Caco-2 (cell line): Measurements from ENCODE around the gene HDAC10. TPM values are rescaled to one million over a fixed set of nuclear protein-coding genes. Genes with fewer than 3 reads are reported as not detected.

ENCODE experiments used
- BruUV-seq: library from RNA; stranded (reverse); fragments of 400-500 nt; replicated peaks from 2 replicates; lab custom pipeline; 2021; lab: Mats Ljungman, UMichigan
- CTCF ChIA-PET: fragments of 300-600 bp; sonication (Branson Sonifier 250); formaldehyde crosslinking; loops from one replicate; lab custom pipeline; 2022; ENCODE audit warnings: antibody characterized with exemption; lab: Charles Lee
- POLR2A ChIA-PET: fragments of 300-600 bp; sonication (Branson Sonifier 250); formaldehyde crosslinking; loops from one replicate; lab custom pipeline; 2022; ENCODE audit warnings: antibody characterized with exemption; lab: Charles Lee
- DNase-seq, 2 experiments: peaks; one replicate each; pipeline versions ENCODE4 v3.0.0 to v3.0.0-alpha.2; 2020 to 2022
- H3K27me3 ChIP-seq: replicated peaks from 2 replicates; pipeline ENCODE4 v1.6.0; 2011; ENCODE audit warnings: low read length; ENCODE audit not compliant: control insufficient read depth, insufficient read depth
- H3K36me3 ChIP-seq: 2 replicates; pipeline ENCODE4 v1.5.1; 2011; ENCODE audit warnings: low read length; ENCODE audit not compliant: control insufficient read depth, insufficient read depth
- H3K4me1 ChIP-seq: fragments of 250-450 bp; sonication (Bioruptor Pico); 2 replicates; pipeline ENCODE4 v1.5.1; 2020; ENCODE audit warnings: mild to moderate bottlenecking
- H3K4me3 ChIP-seq: 2 replicates; pipeline ENCODE4 v1.5.1; 2011; ENCODE audit warnings: low read depth, mild to moderate bottlenecking, control low read depth, low read length
- H3K9me3 ChIP-seq: fragments of 250-450 bp; sonication (Bioruptor Pico); 2 replicates; pipeline ENCODE4 v1.5.1; 2020; ENCODE audit warnings: mild to moderate bottlenecking, moderate library complexity
- H3K27ac Mint-ChIP-seq: one replicate; pipeline ENCODE4 v1.8.0; 2022; ENCODE audit warnings: mixed read lengths; ENCODE audit not compliant: unreplicated experiment
- H3K27me3 Mint-ChIP-seq: one replicate; pipeline ENCODE4 v1.8.0; 2022; ENCODE audit warnings: mixed read lengths; ENCODE audit not compliant: insufficient read depth, unreplicated experiment
- H3K36me3 Mint-ChIP-seq: one replicate; pipeline ENCODE4 v1.8.0; 2022; ENCODE audit warnings: mild to moderate bottlenecking, mixed read lengths; ENCODE audit not compliant: insufficient read depth, unreplicated experiment
- H3K4me1 Mint-ChIP-seq: one replicate; pipeline ENCODE4 v1.8.0; 2022; ENCODE audit warnings: low read depth, mixed read lengths; ENCODE audit not compliant: unreplicated experiment
- H3K4me3 Mint-ChIP-seq: one replicate; pipeline ENCODE4 v1.8.0; 2022; ENCODE audit warnings: mild to moderate bottlenecking, moderate library complexity, mixed read lengths; ENCODE audit not compliant: unreplicated experiment
- H3K9me3 Mint-ChIP-seq: one replicate; pipeline ENCODE4 v1.8.0; 2022; ENCODE audit warnings: mixed read lengths; ENCODE audit not compliant: unreplicated experiment
- CTCF ChIP-seq, 2 experiments: fragments of 200-600 bp in 1 of 2; IDR thresholded peaks; 1 replicate in 1 of 2; 2 replicates in 1 of 2; pipeline versions ENCODE4 v1.5.1 to v1.8.0; 2011 to 2022; ENCODE audit warnings: antibody characterized with exemption in 1 of 2, control low read depth in 1 of 2, inconsistent platforms in 1 of 2, low read depth in 1 of 2, low read length in 1 of 2, mild to moderate bottlenecking in 1 of 2, moderate library complexity in 1 of 2; ENCODE audit not compliant: insufficient read depth in 1 of 2, severe bottlenecking in 1 of 2, unreplicated experiment in 1 of 2
- intact Hi-C: fragments of 100-400 bp; cut with micrococcal nuclease; formaldehyde crosslinking; loops from one replicate; pipeline ENCODE4 v1.10.0; 2022; ENCODE audit not compliant: unreplicated experiment
- total RNA-seq: library from RNA; stranded (reverse); gene quantifications from 2 replicates; pipeline ENCODE4 v1.2.3, GENCODE V29; 2022

Gene HDAC10
- total RNA-seq, 1 experiment from 2014 or later, result 63.5 TPM

GRCh38 chr22:50225200-50225969 lies 25.7 kb downstream of the HDAC10 start:
- H3K4me3 ChIP-seq, result no peak overlapping the region
- peaks cover 21% of the 10 kb centered on the region for H3K36me3 Mint-ChIP-seq
- no peak for TF ChIP-seq CTCF (IDR thresholded peaks at IDR 0.05; ENCODE audit: insufficient read depth in 1 of 2, low read depth in 1 of 2, low read length in 1 of 2, severe bottlenecking in 1 of 2, unreplicated experiment in 1 of 2)
- H3K27me3 Mint-ChIP-seq, result no peaks in the 10 kb centered on the region
- intact Hi-C loops, result no loop called here
- ChIA-PET CTCF (no interaction called here), POLR2A (no interaction called here)
- no peak overlapping the region for H3K27ac Mint-ChIP-seq
- H3K36me3 ChIP-seq, result no peaks in the 10 kb centered on the region; the same call in 1 of the 2 replicates
- no peaks in the 10 kb centered on the region for H3K9me3 ChIP-seq
- H3K4me3 Mint-ChIP-seq, result no peak overlapping the region
- no peaks in the 10 kb centered on the region for H3K9me3 Mint-ChIP-seq
- no peaks in the 10 kb centered on the region for H3K4me1 Mint-ChIP-seq
- DNase-seq, result no peak
- no peaks in the 10 kb centered on the region for H3K4me1 ChIP-seq
- BruUV-seq, result no TSS peak
- H3K27me3 ChIP-seq, result no peaks in the 10 kb centered on the region

- DNase-seq, result no peak
- Mint-ChIP-seq H3K27ac (no peak overlapping the region), H3K36me3 (peaks cover 24% of the 10 kb centered on the region), H3K27me3 (no peaks in the 10 kb centered on the region), H3K9me3 (no peaks in the 10 kb centered on the region), H3K4me3 (no peak overlapping the region), H3K4me1 (no peaks in the 10 kb centered on the region)
- no TSS peak for BruUV-seq
- no peaks in the 10 kb centered on the region; the same call in 1 of the 2 replicates for H3K36me3 ChIP-seq
- H3K27me3 ChIP-seq, result no peaks in the 10 kb centered on the region
- no peak overlapping the region for H3K4me3 ChIP-seq
- no peaks in the 10 kb centered on the region for H3K9me3 ChIP-seq
- intact Hi-C loops, result no loop called here
- H3K4me1 ChIP-seq, result no peaks in the 10 kb centered on the region
- ChIA-PET POLR2A (no interaction called here), CTCF (no interaction called here)
- TF ChIP-seq CTCF (IDR thresholded peaks at IDR 0.05; ENCODE audit: insufficient read depth in 1 of 2, low read depth in 1 of 2, low read length in 1 of 2, severe bottlenecking in 1 of 2, unreplicated experiment in 1 of 2), result no peak
Measured at GRCh38 chr22:50224071-50224470, 27.0 kb downstream of the HDAC10 start.

GRCh38 chr22:50222508-50222907 lies 28.6 kb downstream of the HDAC10 start:
- Mint-ChIP-seq H3K4me1 (no peaks in the 10 kb centered on the region), H3K9me3 (no peaks in the 10 kb centered on the region), H3K27me3 (no peaks in the 10 kb centered on the region), H3K27ac (no peak overlapping the region), H3K36me3 (peaks cover 31% of the 10 kb centered on the region), H3K4me3 (no peak overlapping the region)
- BruUV-seq, result no TSS peak
- peak in 1 of 2 experiments; percentile 29 for DNase-seq
- no peaks in the 10 kb centered on the region for H3K27me3 ChIP-seq
- H3K4me3 ChIP-seq, result no peak overlapping the region
- H3K4me1 ChIP-seq, result no peaks in the 10 kb centered on the region
- H3K9me3 ChIP-seq, result no peaks in the 10 kb centered on the region
- ChIA-PET CTCF (no interaction called here), POLR2A (no interaction called here)
- intact Hi-C loops, result no loop called here
- no peaks in the 10 kb centered on the region; the same call in 1 of the 2 replicates for H3K36me3 ChIP-seq
- no peak for TF ChIP-seq CTCF (IDR thresholded peaks at IDR 0.05; ENCODE audit: insufficient read depth in 1 of 2, low read depth in 1 of 2, low read length in 1 of 2, severe bottlenecking in 1 of 2, unreplicated experiment in 1 of 2)
